Measurements from ENCODE around the gene GYG2. TPM values are rescaled to one million over a fixed set of nuclear protein-coding genes. Genes with fewer than 3 reads are reported as not detected.
A peak's percentile ranks its signal among the peaks of the same experiment; 100 is the strongest.

GYG2 gene
- total and polyA plus RNA-seq, 8 donors, result 2.2 to 8.6 (median 4.9) TPM

DNA sequence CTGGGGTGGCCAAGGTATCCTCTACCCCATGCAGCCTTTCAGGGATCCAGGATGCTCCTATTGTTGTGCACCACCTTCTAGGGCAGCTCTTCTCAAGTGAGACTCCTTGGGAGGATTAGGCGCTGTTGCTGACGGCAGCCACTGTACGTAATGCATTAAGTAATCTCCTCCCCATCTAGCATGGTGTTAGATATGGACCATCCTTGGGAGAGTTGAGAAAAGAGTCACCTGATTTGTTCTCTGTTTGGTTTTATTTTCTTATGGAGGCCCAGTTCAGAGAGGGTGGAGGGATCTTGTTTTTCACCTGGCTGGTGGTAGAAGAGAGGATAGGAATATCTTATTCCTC, 46.4 kb downstream of the GYG2 start:
- no peak for ATAC-seq
- FAIRE-seq, result no peak
- H3K36me3 ChIP-seq, result no peaks in the 10 kb centered on the region
- no peaks in the 10 kb centered on the region for H3K4me1 ChIP-seq
- H3K4me3 ChIP-seq, result no peak overlapping the region
- no peaks in the 10 kb centered on the region for H3K27me3 ChIP-seq
- WGBS, 2 donors, result 97 to 98% methylated on average over 3 of the region's 3 CpGs
- intact Hi-C loops (cut with DNase I), result no loop called here
- H3K27ac ChIP-seq, result no peak overlapping the region
- DNase-seq, result no peak
- H3K9me3 ChIP-seq, result no peaks in the 10 kb centered on the region
- TF ChIP-seq, protein P1, sequence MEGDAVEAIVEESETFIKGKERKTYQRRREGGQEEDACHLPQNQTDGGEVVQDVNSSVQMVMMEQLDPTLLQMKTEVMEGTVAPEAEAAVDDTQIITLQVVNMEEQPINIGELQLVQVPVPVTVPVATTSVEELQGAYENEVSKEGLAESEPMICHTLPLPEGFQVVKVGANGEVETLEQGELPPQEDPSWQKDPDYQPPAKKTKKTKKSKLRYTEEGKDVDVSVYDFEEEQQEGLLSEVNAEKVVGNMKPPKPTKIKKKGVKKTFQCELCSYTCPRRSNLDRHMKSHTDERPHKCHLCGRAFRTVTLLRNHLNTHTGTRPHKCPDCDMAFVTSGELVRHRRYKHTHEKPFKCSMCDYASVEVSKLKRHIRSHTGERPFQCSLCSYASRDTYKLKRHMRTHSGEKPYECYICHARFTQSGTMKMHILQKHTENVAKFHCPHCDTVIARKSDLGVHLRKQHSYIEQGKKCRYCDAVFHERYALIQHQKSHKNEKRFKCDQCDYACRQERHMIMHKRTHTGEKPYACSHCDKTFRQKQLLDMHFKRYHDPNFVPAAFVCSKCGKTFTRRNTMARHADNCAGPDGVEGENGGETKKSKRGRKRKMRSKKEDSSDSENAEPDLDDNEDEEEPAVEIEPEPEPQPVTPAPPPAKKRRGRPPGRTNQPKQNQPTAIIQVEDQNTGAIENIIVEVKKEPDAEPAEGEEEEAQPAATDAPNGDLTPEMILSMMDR (IDR thresholded peaks at IDR 0.05), result no peak

DNA sequence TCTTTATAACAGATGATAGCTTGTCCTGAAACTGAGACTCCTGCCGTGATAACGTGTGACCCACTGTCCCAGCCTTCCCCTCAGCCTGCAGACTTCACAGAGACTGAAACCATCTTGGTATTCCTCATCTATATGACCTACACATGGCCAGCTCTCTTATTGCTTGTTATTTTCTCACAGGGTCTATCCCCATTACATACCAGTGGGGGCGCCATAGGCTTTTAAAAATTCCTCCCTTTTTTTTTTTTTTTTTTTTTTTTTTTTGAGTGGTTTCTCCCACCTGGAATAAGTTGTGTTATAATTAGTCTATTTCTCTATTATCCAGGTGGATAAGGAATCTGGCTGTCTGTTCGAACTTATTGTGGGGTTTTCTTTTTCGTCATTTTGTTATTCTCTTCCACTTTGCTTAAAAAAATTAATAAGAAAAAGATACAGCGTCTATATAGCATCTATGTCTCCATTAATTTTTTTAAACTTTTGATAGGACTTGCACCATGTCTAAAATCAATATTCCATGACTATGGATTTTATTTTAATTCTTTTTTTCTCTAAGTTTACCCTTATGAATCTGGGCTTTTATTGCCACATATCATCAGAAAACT, 47.2 kb downstream of the GYG2 start:
- no peak for DNase-seq
- WGBS, 2 donors, result 55 to 62% methylated on average over 6 of the region's 6 CpGs

DNA sequence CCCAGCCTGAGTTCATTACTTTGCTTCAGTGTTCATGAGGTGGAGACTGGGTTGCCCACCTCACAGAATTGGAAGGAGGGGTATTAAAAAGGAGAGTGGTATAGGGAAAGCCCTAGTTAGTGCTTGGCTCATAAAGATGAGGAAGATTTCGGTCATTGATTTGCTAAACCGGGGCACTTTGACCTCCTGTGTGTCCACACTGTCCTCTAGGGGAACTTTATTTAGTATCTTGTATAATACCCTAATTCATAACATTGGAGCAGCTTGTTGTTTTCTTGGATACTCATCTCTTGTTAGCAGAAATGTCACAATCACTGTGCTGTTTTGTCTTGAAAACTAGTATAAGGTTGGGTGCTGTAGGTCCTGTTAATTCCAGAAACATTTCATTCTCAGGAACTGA, 49.8 kb downstream of the GYG2 start:
- Histone ChIP-seq H3K9me3 (no peaks in the 10 kb centered on the region), H3K4me3 (no peak overlapping the region), H3K36me3 (no peaks in the 10 kb centered on the region), H3K4me1 (no peaks in the 10 kb centered on the region), H3K27ac (no peak overlapping the region), H3K27me3 (no peaks in the 10 kb centered on the region)
- no peak for DNase-seq
- intact Hi-C loops (cut with DNase I), result no loop called here
- no peak for ATAC-seq
- no peak for FAIRE-seq
- 61 to 91% methylated on average over 2 of the region's 2 CpGs for WGBS, 2 donors
- TF ChIP-seq, protein P1 (IDR thresholded peaks at IDR 0.05), result no peak

More for the DNA sequence above, 47.2 kb downstream of the GYG2 start:
- intact Hi-C loops (cut with DNase I), result no loop called here
- Histone ChIP-seq H3K36me3 (no peaks in the 10 kb centered on the region), H3K9me3 (no peaks in the 10 kb centered on the region), H3K4me1 (no peaks in the 10 kb centered on the region), H3K4me3 (no peak overlapping the region), H3K27ac (no peak overlapping the region), H3K27me3 (no peaks in the 10 kb centered on the region)
- TF ChIP-seq, protein P1 (IDR thresholded peaks at IDR 0.05), result peak; percentile 16 to 43 (median 37)
- FAIRE-seq (peak; percentile 74), ATAC-seq (peak in 3 of 4 donors; percentile 53 to 78 (median 78))

DNA sequence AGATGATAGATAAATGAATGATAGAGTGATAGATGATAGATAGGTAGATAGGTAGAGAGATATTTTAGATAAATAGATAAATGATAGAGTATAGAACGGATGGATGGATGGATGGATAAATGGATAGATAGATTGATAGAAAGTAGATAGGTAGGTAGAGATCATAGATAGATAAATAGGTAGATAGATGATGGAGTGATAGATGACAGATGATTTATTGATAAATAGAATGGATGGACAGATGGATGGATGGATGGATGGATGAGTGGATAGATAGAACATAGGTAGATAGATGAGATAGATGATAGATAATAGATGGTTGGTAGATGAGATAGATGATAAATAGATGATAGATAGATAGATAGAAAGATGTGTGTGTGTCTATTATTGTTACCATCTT, 50.9 kb downstream of the GYG2 start:
- DNase-seq (no peak), ATAC-seq (no peak), FAIRE-seq (no peak)
- intact Hi-C loops (cut with DNase I), result no loop called here
- Histone ChIP-seq H3K4me1 (no peaks in the 10 kb centered on the region), H3K27me3 (no peaks in the 10 kb centered on the region), H3K36me3 (no peaks in the 10 kb centered on the region), H3K27ac (no peak overlapping the region), H3K4me3 (no peak overlapping the region), H3K9me3 (no peaks in the 10 kb centered on the region)
- TF ChIP-seq, protein P1 (IDR thresholded peaks at IDR 0.05), result no peak
- 67 to 71% methylated on average over 1 of the region's 1 CpG for WGBS, 2 donors

DNA sequence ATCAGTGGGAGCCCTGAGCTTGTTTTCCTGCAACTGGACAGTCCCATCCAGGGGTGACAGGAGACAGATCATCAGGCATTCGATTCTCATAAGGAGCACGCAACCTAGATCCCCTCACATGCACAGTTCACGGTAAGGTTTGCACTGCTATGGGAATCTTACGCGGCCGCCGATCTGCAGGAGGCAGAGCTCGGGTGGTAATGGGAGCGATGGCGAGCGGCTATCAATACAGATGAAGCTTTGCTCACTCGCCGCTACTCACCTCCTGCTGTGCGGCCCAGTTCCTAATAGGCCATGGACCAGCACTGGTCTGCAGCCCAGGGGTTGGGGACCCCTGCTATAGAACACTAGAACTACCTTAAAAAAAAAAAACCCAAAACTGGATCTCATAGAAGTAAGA, 55.0 kb downstream of the GYG2 start:
- intact Hi-C loops (cut with DNase I), result no loop called here
- no peaks in the 10 kb centered on the region for H3K27me3 ChIP-seq
- WGBS, 2 donors, result 96% methylated on average over 14 of the region's 14 CpGs
- TF ChIP-seq, protein P1 (IDR thresholded peaks at IDR 0.05), result no peak
- no peaks in the 10 kb centered on the region for H3K36me3 ChIP-seq
- no peak overlapping the region for H3K27ac ChIP-seq
- no peak overlapping the region for H3K4me3 ChIP-seq
- DNase-seq (no peak), FAIRE-seq (no peak), ATAC-seq (no peak)
- H3K4me1 ChIP-seq, result no peaks in the 10 kb centered on the region
- H3K9me3 ChIP-seq, result no peaks in the 10 kb centered on the region
